Stimulated activated CD8-positive, alpha-beta memory T cell treated with anti-CD3 and anti-CD28 coated beads, Interleukin-7, amount 100 ng/mL, for 4 hours (primary cell): Measurements from ENCODE around the gene NAGS.
A peak's percentile ranks its signal among the peaks of the same experiment; 100 is the strongest.
"Not testable (repeated sequence)": the region's sequence is repeated elsewhere in the genome, so short reads cannot be mapped to it uniquely, and the experiment has no call there.

Experiments
- DNase-seq, 2 donors: peaks; one replicate each; pipeline ENCODE4 v3.0.0-alpha.2; 2020; ENCODE audit warnings: low read depth in 2 of 2

NAGS gene

DNA sequence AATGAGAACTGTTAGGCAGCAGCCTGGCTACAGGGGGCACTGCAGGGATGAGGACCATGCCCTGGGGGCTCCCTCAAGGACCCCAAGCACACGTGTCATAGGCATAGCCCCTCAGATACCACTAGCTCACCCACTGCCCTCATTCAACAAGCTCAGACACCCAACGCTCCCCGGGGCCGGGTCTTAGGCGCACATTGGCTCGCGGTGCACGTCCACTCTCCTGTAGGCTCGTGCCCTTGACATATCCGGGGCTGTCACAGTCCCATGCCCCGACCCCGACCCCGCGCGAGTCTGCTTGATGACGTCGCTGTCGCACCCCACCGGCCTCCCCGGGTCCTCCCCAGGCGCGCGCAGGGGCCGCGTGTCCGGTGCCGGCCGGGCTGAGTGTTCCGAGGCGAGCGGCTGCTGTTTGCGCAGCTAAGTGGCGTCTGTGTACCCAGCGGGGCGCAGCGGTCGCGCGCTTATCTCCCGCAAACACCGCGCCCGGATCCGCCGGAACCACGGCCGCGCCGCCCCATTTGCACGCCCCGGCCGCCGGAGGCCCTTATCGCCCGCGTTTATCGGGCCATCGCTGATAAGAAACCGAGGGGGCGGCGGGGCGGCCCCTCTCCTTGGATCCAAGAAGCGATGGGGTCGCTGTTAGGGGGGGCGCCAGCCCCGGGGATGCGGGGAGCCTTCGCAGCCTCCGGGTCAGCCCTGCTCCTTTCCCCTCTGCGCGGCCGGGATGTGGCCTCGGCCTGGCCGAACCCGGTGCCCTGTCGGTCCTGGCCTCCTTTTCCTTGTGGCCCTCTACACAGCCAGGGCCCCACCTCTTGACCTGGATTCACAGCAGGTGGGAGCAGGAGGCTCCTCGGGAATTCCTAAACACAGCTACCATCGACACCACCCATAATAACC lies 20.7 kb upstream of the NAGS start:
- no peak for DNase-seq

DNA sequence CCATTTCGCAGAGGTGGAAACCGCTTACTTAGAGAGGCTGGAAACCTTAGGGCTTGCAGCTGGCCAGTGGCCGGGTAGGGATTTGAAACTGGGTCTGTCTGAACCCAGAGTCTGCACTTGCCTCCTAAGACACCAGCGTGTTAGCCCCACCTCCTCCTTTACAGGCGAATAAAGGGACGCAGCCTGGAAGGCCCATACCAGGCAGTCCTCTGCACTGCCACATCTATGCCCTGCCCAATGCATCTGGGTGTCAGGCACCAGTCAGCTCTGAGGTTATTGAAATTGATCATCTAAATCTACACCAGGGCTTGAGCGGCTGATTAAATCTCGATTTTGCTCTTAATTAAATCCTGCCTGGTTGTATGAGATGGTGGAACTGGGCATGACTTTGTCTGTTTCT lies 19.9 kb upstream of the NAGS start:
- no peak for DNase-seq

DNA sequence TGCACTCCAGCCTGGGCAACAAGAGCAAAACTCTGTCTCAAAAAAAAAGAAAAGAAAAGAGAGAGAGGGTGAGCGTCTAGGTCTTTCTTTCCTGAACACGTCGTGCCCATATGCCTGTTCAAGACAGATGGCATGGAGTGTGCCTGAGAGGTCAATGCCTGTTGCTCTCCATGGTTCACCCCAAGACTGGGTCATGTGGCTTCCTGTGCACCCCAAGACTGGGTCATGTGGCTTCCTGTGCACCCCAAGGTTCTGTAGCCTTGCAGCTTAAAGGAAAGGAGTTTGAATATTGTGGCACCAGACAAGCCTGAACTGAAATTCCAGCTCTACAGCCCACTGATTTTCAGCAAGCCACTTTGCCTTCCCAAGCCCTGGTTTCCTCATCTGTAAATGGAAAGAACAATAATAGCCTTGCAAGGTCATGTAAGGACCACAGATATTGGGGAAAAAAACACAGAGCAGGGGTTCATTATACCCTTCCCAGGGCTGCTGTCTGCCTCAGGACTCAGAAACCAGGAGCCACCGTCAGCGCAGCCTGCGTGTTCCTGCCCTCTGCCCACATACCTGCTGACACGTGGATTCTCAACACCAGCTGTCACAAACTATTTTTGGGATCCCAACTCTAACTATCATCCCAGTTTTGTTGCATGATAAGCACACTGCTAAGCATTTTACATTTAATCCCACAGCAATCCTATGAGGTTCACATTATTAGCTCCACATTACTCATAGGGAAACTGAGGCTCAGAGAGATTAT lies 18.0 kb upstream of the NAGS start:
- no peak for DNase-seq

DNA sequence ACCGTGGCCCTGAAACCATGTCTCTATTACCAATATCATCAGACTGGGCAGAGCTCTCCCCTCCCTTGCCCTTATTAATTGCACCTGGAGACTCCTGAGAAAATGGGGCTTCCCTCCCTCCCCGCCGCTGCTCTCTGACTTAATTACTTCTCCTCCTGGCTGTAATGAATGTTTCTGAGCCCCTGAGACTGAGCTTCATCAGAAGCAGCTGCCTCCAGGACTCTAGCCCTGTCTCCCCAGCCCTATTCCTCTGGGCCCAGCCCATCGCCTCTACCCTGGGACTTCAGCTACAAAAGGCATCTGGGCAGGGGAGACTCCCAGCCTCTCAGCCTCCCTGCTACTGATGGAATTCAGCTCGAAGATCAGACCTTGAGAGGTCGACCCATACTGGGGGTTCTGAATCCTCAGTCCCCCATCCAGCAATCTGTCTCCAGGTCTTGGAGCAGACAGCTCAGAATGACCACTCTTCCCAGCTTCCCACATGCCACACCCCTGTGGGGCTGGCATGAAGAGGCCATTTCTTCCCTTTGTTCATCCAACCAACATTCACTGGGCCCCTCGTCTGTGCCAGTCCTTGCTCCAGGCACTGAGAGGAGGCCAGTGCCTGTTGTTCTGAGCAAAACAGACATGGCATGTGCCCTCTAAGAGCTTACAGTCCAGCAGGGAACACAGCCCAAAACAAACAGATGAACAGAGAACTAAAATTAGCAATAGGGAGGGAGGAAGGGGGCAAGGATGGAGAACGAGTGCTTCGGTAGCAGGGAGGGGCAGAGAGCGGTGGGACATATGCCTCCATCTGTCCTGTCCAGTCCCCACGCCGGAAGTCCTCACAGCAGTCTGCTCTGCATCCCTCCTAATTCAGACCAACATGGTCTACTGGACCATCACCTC lies 17.0 kb upstream of the NAGS start:
- DNase-seq: no peak

DNA sequence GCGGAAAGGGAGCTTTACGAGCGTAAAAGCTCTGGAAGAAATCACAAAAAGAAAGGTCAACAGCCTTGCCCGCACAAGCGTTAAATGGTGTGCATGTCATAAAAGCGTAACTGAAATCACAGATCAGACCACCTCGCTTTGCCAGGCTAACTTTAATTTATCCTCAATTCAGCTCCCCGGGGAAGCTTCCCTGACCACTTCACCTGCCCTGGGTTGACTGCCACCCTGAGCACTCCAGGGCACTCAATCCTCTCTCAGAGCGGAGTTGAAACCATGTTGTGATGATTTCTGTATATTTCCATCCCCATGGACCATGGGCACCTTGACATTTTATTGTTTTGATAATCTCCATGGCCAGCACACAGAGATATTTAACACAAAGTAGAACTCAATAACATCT lies 16.1 kb upstream of the NAGS start:
- no peak for DNase-seq

DNA sequence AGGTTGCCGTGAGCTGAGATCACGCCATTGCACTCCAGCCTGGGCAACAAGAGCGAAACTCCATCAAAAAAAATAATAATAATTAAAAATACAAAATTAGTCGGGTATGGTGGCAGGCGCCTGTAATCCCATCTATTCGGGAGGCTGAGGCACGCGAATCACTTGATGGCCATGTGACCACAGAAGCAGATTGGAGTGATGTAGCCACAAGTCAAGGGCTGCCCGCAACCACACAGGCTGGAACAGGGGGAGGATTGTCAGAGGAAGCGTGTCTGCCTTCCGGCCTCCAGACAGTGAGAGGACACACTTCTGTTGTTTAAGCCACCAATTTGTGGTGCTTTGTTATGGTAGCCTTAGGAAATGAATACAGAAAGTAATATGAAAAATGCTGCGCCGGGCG lies 11.8 kb upstream of the NAGS start:
- DNase-seq: no peak

DNA sequence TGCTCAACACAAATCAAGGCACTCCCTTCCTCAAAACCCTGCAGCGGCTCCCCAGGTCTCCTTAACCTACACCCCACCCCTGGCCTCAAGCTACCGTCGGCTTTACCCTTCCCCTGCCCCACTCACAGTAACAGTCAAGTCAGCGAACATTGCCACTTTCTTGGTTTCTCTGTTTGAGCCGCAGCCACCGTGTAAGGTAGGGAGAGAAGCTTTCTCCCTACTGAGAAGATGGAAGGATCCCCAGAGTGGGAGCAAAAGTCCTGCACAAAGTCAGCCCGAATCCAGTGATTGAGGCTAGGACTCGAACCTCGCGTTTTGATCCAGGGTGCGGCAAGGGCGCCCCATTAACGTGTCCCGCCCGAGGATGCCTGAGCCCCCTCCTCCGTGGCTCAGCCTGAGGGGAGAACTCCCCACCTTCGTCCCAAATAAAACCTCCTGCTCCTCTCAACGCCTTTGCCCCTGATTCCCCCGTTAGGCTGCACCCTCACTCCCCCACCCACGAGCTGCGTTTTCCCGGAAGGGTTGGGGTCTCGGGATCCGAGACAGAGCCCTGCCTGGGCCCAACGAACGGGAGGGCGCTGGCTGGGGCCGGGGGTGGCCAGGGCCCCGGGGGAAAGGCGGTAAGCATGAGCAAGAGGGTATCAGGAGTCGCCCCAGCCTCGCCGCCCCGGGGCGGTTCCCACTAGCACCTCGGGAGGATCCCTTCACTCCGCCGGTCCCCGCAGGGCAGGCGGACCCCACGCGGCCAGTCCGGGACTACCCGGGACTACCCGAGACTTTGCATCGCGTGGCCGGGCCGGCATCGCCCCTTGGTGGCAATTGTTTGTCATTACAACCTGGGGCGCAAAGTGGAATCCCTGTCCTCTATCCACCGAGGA lies 9.9 kb upstream of the NAGS start:
- peak; percentile 33 to 35 for DNase-seq

DNA sequence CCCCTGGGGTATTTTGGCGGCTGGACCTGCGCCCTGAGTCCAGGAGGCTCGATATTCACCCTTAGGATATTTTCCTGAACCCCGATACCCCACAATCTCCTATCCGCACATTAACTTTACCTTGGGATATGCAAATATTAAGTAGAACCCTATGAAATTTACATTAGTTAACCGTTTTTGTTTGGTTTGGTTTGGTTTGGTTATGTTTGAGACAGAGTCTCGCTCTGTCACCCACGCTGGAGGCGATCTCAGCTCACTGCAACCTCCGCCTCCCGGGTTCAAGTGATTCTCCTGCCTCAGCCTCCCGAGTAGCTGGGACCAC lies 9.3 kb upstream of the NAGS start:
- DNase-seq: no peak

DNA sequence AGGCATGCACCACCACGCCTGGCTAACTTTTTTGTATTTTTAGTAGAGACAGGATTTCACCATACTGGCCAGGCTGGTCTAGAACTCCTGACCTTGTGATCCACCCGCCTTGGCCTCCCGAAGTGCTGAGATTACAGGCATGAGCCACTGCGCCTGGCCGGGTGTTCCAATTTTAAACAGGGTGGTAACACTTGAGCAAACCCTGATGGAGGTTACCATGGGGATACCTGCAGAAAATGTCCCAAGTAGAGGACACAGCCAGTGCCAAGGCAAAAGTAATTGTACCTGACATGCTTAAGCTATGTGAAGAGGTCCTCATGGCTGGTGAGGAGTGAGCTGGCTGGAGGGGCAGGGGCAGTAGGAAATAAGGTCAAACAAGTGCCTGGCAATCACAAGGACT lies 7.2 kb upstream of the NAGS start:
- not testable (repeated sequence) for DNase-seq

DNA sequence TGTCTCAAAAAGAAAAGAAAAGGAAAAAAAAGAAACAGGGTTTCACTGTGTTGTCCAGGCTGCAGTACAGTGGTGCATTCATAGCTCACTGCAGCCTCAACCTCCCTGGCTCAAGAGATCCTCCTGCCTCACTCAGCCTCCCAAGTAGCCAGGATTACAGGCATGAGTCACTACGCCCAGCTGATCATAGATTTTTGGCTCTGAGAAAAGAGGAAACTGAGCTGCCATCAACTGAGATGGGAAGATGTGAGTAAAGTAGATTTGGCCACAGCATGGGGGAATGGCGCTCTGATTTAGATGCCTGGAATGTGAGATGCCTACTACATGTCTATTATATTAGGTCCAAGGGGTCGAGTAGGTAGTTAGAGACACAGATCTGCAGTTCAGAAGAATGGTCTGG lies 5.9 kb upstream of the NAGS start:
- no peak for DNase-seq

DNA sequence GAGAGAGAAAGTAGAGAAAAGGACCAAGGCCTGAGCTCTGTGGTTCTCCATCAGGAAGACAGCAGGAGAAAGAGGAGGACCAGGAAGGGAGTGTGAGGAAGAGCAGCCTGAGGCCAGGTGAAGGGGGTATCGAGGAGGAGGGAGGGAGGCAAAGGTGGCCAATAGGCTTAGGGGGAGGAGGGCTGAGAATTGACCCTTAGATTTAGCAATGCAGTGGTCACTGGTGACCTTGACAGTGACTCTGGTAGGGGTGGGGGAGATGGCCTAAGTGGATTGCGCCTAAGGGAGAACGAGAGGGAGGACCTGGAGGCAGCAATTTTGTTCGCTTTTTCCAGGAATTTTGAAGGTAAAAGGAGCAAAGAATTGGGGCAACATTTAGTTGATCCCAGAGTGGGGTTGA lies 5.4 kb upstream of the NAGS start:
- no peak for DNase-seq

DNA sequence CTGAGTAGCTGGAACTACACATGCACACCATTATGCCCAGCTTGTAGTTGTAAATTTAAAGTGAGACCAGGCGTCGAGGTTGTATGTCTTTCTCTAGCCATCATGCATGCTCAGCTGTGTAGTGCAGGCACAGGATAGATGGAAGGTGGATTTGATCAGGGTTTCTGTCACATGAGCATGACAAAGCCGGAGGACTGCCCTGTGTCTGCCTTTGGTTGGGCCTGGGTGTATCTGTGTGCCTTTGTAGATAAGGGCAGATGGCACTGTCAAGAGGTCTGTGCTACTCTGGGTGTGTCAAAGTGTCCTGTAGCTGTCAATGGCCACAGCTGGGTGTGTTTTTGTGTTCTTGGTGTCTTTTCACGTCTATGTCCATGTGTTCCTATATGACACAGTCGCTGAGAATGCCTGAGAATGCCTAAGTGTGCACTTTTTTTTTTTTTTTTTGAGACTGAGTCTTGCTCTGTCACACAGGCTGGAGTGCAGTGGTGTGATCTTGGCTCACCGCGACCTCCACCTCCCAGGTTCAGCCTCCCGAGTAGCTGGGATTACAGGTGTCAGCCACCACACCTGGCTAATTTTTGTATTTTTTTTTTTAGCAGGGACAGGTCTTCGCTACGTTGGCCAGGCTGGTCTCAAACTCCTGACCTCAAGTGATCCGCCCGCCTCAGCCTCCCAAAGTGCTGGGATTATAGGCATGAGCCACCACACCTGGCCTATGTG lies 4.1 kb upstream of the NAGS start:
- DNase-seq: no peak

DNA sequence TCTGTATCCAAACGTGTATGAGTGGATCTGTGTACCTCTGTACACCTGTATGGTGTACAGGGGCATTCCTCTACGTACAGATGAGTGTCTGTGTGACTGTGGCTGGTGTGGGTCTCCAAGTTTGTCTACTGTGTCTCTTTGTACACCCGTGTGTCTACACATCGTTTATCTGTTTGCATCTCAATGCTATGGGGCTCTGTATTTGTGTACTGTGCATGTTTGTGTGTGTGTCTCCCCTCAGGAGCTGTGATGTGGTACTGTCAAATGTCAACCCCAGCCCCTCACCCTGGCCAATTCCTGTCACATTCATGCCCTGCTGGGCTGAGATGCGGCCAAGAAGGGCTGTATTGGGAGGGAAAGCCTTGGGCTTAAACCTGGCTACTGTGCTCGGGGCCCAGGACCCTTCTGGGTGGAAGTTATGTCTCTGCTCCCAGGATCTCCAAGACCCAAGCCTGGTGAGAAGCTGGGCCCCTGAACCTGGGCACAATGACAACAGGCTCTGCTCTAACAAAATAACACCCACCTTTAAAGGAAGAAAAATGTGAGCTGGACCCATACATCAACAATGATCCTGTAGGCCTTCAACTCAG lies 3.5 kb upstream of the NAGS start:
- no peak for DNase-seq

DNA sequence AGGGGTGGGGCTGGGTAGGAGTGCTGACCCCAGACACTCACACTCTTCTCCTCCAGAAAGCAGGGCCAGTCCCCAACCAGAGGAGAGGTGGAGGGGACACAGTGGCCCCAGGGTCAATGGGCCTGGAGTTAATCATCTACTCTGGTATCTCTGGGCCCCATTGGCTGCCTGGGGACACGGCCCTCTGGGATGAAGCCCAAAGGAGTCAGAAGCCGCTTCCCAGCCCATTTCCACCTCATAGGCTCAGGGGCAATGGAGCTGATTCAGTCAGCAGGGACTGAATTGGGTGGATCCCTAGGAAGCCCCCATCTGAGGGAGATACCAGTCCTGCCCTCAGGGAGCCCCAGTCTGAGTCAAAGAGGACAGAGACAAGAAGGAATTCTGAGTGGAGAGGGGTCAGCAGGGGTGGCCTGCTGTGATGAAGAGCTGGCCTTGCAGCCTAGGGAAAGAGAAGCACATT lies 2.9 kb upstream of the NAGS start:
- no peak for DNase-seq

DNA sequence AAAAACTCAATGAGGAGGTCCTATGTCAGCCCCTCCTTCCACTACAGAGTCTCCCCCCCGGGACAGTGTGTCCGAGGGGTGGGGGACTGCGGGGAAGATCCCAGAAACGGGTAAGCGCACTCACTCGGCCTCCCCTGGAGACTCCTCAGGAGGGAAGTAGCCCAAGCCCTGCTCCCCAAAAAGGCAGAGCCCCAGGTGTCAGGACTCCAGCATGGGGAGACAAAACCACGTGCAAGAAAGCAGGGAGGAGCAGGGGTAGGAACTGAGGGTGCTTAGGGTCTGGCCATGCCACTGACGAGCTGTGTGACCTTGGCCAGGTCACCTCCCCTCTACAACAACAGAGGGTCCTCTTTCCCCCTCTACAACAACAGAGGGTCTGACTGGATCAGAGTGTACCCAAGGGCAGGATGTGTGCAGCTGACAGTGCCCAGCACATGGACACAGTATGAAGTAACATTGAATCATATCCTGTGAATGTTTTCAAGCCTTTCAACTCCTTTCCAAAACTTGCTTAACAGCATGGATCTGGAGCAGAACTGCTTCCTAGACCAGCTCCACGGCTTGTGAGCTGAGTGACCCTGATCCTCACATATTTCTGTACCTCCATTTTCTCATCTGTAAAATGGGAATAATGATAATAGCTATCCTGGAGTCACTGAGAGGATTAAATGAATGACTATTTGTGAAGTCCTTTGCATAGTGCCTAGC lies 2.1 kb upstream of the NAGS start:
- DNase-seq: no peak

DNA sequence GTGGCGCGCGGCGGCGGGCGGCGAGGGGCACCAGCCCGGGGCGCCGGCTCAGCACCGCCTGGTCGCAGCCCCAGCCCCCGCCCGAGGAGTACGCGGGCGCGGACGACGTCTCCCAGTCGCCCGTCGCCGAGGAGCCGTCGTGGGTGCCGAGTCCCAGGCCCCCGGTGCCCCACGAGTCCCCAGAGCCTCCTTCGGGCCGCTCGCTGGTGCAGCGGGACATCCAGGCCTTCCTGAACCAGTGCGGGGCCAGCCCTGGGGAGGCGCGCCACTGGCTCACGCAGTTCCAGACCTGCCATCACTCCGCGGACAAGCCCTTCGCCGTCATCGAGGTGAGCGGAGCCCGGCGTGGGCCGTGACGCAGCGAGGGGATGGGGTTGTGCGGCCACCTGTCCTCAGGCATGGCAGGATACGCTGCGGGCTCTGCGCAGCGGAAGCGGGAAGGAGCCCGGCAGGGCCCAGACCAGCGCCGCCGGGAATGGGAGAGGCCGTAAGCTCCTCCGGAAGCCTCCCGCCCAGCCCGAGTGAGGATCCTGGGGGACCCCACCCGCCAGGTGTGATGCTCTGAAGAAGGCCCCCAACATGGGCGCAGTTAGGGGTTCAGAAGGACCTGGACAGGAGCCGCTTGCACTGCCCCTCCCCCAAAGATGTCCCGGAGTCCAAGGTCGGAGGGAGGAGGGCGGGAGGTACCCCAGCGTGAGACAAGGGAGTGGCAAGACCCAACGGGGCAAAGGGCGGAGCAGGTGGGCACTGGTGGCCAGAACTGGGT lies 522 bp downstream of the NAGS start:
- no peak for DNase-seq

DNA sequence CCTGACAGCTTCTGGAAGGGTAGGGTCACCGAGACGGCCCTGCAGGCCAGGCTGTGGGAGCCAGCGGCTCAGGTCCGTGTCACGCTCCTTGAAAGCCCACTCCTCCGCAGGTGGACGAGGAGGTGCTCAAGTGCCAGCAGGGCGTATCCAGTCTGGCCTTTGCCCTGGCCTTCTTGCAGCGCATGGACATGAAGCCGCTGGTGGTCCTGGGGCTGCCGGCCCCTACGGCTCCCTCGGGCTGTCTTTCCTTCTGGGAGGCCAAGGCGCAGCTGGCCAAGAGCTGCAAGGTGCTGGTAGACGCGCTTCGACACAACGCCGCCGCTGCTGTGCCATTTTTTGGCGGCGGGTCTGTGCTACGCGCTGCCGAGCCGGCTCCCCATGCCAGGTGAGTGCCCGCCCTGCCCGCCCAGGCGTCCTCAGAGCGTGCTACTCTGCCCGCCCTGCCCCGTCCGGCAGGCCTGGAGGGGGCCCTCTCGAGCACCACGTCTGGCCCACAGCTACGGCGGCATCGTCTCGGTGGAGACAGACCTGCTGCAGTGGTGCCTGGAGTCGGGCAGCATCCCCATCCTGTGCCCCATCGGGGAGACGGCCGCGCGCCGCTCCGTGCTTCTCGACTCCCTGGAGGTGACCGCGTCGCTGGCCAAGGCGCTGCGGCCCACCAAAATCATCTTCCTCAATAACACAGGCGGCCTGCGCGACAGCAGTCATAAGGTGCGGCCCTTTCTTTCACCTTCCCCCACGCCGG lies 1.3 kb downstream of the NAGS start:
- DNase-seq: peak in 1 of 2 donors; percentile 16

DNA sequence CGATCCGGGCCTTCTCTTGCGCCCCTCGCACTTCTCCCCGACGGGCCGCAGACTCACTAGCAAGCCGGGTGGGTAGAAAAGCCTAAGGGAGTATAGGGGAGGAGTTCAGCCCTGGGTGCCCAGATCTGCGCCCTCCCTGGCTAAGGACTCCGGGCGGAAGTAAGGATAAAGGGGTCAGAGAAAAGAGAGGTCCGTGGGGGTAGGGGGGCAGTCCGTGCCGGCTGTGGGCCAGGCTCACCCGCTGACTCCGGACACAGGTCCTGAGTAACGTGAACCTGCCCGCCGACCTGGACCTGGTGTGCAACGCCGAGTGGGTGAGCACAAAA lies 1.8 kb downstream of the NAGS start:
- no peak for DNase-seq
